ENCODE results near the gene METTL4. TPM values are rescaled to one million over a fixed set of nuclear protein-coding genes. Genes with fewer than 3 reads are reported as not detected.
A peak's percentile ranks its signal among the peaks of the same experiment; 100 is the strongest.

The METTL4 gene
- total RNA-seq, 1 experiment from 2014 or later, result 15.5 TPM

DNA sequence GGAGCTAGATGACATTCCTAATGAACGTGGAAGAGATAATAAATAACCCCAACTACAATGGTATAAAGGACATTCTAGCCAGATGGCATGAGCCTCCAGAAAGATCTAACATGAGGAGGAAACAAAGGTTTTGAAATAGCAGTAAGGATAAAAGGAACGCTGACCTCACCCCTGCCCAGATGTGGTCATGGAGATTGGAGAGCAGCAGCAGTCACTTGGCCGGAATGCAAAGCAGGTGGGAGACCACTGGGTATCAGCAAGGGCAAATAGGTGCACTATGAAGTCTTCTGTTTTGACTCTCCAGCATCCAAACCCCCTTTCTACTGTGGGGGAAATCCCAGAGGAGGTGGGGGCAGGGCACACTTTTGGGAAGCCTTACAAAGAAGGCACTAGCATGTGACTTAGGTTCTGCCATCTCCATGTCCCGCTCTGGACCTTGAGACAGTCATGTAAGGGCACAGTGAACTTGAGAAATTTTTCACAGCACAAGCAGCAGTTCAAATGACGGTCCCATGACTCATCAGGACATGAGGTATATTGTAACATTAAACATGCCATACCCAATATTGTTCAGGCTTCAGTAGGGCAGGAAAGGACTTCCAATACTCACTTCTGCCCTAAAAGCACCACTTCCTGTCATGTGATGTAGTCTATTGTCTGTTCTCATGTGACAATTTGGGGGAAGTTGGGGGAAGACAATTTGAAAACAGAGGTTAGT is 55.2 kb downstream of the METTL4 start (continued):
- no peak for TF ChIP-seq ZBTB33 (IDR thresholded peaks at IDR 0.05; ENCODE audit: extremely low read depth, insufficient replicate concordance, low read length)
- no peak for TF ChIP-seq POLR2AphosphoS5 (IDR thresholded peaks at IDR 0.05; ENCODE audit: low read depth, low read length)
- TF ChIP-seq, protein P1, sequence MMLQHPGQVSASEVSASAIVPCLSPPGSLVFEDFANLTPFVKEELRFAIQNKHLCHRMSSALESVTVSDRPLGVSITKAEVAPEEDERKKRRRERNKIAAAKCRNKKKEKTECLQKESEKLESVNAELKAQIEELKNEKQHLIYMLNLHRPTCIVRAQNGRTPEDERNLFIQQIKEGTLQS (IDR thresholded peaks at IDR 0.05), result no peak
- TF ChIP-seq, protein P2, sequence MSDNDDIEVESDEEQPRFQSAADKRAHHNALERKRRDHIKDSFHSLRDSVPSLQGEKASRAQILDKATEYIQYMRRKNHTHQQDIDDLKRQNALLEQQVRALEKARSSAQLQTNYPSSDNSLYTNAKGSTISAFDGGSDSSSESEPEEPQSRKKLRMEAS (IDR thresholded peaks at IDR 0.05), result peak; percentile 24; the same call in 1 of the 2 replicates
- TF ChIP-seq RAD21 (IDR thresholded peaks at IDR 0.05; ENCODE audit: low read depth), result no peak
- TF ChIP-seq SRF (IDR thresholded peaks at IDR 0.05; ENCODE audit: low read depth), result no peak
- peak; percentile 68 for TF ChIP-seq FOSL1 (IDR thresholded peaks at IDR 0.05; ENCODE audit: low read depth)
- no peak for TF ChIP-seq EGR1 (IDR thresholded peaks at IDR 0.05; ENCODE audit: low read depth)
- TF ChIP-seq REST (IDR thresholded peaks at IDR 0.05; ENCODE audit: low read depth), result no peak
- TF ChIP-seq TCF7L2 (IDR thresholded peaks at IDR 0.05; ENCODE audit: borderline replicate concordance, extremely low read depth, insufficient read depth, insufficient read length), result no peak
